HG03066 (cell line): ENCODE results near the gene NDUFS8.
"Not testable (repeated sequence)": the region's sequence is repeated elsewhere in the genome, so short reads cannot be mapped to it uniquely, and the experiment has no call there.

Experiments used
- ATAC-seq: cut with Tn5 transposase; IDR thresholded peaks from one replicate; pipeline ENCODE4 v1.9.1; 2021; ENCODE audit warnings: low read depth; ENCODE audit not compliant: unreplicated experiment

Gene NDUFS8

GRCh38 chr11:68030318-68031143 lies at the start of gene NDUFS8:
NDUFS8 (plus strand) TSS chr11:68030681; CDS start chr11:68032152, 1,471 bp downstream.
- ATAC-seq: peak; percentile 96

GRCh38 chr11:67981226-67981625 lies 49.3 kb upstream of the NDUFS8 start:
- ATAC-seq: not testable (repeated sequence)

- not testable (repeated sequence) for ATAC-seq
These were observed 48.1 kb upstream of the NDUFS8 start for GRCh38 chr11:67982255-67982857.

DNA sequence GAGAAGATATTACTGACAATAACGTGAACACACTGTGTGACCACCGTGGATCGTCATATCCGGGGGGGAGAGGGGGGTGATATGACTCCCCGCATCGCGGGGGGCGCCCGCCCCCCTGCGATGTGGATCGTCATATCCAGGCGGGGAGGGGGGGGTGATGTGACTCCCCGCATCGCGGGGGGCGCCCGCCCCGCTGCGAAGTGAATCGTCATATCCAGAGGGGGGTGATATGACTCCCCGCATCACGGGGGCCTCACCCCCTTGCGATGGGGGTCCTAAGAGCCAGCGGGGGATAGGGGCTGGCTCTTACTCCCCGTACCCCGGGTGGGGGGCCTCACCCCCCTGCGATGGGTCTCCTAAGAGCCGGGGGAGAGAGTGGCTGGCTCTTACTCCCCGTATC lies 46.5 kb upstream of the NDUFS8 start:
- no peak for ATAC-seq

- ATAC-seq: not testable (repeated sequence)
These were observed 45.2 kb upstream of the NDUFS8 start for GRCh38 chr11:67985302-67985701.

- not testable (repeated sequence) for ATAC-seq
These were observed 39.7 kb upstream of the NDUFS8 start for GRCh38 chr11:67990546-67991346.

DNA sequence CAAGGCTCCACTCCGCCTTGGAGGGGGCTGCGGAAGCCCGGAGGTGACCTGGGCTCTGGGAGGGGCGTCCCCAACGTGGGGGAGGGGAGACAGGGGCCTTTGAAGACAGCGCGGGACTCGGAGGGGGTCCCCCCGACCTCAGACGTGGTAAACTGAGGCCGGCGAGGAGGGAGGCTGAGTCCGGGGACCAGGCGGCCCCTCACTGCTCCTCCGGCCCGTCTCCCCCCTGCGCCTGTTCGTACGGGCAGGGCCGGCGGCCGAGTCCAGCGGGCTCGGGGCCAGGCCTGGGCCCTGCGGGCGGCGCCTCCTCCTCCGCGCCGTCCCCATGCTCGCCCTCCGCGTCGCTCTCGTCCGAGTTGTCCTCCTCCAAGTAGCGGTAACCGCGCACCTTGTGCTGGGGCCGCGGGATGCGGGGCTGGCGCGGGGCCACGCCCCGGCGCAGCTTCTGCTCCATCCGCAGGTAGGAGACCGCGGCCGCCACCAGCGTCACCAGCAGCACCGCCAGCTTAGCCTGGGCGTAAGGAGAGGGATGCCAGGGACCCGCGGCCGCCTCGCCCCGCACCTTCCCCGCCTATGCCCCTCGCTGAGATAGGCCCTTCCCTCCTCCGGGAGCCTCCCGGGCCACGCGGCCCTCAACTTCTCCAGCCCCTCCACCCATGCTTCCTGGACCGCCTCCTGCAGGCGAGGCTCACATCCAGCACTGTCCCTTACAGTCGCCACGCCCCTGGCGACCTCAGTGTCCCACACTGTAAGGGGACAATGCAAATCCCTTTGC lies 38.9 kb upstream of the NDUFS8 start:
- ATAC-seq: not testable (repeated sequence)

DNA sequence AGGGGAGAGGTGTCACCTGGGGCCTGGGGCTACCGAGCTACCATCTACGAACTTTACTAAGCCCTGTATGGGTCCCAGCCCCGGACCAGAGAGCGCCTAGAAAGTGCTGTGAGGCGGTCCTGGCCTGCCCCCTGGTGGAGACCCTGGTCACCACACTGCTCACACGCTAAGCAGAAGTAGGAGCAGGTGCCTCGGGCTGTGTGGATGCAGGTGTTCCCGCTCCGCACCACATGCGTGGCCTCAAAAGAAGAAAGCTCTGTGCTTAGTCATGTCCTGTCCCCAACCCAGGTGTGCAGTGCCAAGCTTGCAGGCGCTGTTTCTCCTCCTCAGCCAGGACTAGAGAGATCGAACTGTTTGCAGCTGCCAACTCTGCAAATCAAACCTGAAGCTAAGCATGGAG lies 36.7 kb upstream of the NDUFS8 start:
- ATAC-seq: not testable (repeated sequence)

DNA sequence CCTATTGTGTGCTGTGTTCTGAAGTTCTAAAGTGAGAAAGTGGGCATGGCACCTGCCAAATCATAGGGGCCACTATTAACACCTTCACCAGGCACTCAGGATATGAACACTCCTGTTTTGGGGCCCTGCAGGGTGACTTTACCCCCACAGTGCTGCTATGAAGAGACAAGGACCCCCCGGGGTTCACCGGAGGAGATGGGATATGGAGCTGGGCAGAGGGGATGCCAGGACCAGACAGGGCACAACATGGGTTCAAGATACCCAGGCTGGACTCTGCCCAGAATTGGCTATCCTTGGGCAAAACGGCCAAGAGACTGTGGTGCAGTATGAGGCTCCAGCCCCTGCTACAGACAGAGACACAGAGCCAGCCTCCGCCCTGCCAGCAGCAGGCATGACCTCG lies 36.1 kb upstream of the NDUFS8 start:
- ATAC-seq: not testable (repeated sequence)

GRCh38 chr11:67995129-67995528 lies 35.4 kb upstream of the NDUFS8 start:
- not testable (repeated sequence) for ATAC-seq

DNA sequence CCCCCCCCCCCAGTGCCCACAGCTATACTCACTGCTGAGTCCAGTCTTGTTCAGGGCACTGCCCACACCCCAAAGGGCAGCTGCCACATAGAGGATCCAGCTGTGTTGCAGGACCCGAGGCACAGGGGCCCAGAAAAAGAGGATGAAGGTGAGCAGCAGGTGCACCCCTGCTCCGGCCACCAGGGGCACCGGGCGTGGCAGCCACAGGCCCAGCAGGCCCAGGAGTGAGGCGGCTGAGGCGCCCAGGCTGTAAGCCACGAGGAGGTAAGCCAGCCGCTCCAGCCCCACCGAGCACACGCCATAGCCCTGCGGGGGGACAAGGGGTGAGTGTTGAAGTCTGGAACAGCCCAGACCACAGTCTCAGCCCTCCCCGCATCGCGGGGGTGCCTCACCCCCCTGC lies 34.9 kb upstream of the NDUFS8 start:
- not testable (repeated sequence) for ATAC-seq

- ATAC-seq: no peak
These were observed 34.4 kb upstream of the NDUFS8 start for GRCh38 chr11:67996051-67996450.

DNA sequence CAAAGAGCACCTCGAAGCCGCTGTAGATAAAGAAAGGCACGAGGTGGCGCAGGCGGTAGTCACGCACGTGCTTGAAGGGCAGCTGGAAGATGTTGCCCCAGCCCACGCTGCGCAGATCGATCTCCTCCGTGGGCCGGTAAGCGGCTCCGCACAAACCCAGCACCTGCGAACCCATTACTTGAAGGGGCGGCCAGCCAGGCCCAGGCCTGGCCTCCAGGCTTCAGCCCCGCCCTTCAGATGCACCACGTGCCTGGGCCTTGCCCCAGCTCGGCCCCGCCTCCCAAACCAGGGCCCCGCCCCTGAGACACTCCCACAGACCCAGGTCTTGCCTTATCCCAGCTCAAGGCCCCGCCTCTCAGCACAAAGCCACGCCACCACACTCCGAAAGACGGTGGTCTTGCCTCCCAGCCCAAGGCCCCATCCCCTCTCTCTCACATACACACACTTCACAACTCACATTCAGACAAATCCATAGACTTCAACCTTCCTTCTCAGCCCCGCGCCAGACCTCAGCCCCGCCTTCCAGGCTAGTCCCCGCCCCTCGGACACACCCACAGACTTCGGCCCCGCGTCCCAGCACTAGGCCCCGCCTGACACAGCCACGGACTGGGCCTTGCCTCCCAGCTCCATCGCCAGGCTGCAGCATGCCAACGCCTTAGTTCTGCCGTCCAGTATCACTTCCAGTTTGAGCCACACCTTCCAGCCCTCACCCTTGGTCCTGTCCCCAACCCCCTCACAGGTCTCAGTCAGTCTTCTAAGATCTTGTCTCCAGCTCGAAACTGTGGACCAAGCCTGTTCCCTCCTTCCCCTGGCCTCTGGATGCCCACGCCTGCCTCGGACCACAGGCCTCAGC lies 33.6 kb upstream of the NDUFS8 start:
- ATAC-seq: no peak

- no peak for ATAC-seq
These were observed 33.0 kb upstream of the NDUFS8 start for GRCh38 chr11:67997475-67997921.

GRCh38 chr11:67998150-67999045 lies 32.1 kb upstream of the NDUFS8 start:
- no peak for ATAC-seq

DNA sequence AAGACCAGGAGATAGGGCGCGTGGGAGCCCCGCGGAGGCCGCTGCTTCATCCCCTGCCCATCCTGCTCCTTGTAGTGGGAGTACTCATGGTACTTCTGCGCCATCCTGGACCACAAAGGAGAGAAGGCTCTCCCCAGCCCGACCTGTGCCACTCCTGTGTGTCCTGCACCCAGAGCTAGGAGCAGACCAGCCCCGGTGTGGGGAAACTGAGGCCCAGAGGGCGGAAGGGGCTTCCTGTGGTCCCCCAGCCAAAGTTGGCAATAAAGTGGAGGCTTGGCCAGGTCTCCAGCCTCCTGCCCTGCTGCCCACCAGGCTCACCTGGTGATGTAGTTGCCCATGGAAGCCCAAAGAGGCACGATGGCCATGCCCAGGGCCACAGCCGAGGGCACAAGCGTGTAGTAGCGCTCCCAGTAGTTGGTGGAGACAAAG lies 31.3 kb upstream of the NDUFS8 start:
- ATAC-seq: no peak

DNA sequence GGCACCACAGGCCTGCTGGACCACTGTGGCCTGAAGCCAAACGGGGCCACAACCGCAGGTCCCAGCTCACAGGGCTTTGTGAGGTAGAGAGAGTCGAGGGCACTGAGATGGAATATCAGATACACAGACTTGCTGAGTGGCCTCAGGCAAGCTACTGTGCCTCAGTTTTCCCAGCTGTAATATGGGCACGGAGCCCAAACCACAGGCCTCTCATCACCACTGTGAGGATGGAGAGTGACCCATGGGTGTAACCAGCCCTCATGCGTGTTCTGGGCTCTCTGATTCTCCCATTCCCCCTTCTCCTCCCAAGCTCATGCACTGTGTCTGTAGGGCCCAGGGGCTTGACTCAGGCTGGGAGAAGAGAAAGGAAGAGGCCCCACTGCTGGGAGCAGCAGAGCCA lies 30.8 kb upstream of the NDUFS8 start:
- no peak for ATAC-seq

GRCh38 chr11:68002575-68002937 lies 27.9 kb upstream of the NDUFS8 start:
- peak; percentile 21 for ATAC-seq
